Transverse colon (tissue), 4 donors: Measurements from ENCODE around the gene FBN2. TPM values are rescaled to one million over a fixed set of nuclear protein-coding genes. Genes with fewer than 3 reads are reported as not detected.

Experiments used
- DNase-seq: peaks from one replicate; pipeline ENCODE4 v3.0.0-alpha.2; 2019
- H3K27ac ChIP-seq, 4 donors: fragments of 200-600 bp; sonication (generic); 2 replicates each; pipeline ENCODE4 v1.5.1; 2016 to 2018; ENCODE audit warnings: inconsistent platforms in 4 of 4
- H3K27me3 ChIP-seq: fragments of 200-600 bp; sonication (generic); 2 replicates; pipeline ENCODE4 v1.5.1; 2017; ENCODE audit warnings: inconsistent platforms
- H3K36me3 ChIP-seq, 4 donors: fragments of 200-600 bp; sonication (generic); 2 replicates each; pipeline ENCODE4 v1.5.1; 2017 to 2019; ENCODE audit warnings: inconsistent platforms in 4 of 4
- H3K4me1 ChIP-seq, 4 donors: fragments of 200-600 bp; sonication (generic); 2 replicates each; pipeline ENCODE4 v1.5.1; 2017 to 2020; ENCODE audit warnings: inconsistent platforms in 4 of 4
- H3K4me3 ChIP-seq, 4 donors: fragments of 200-600 bp; sonication (generic); 1 replicate in 1 of 4; 2 replicates in 3 of 4; pipeline versions ENCODE4 v1.5.1 to v1.6.1; 2017 to 2019; ENCODE audit warnings: inconsistent platforms in 4 of 4
- H3K9me3 ChIP-seq, 2 donors: fragments of 200-600 bp; sonication (generic); 2 replicates each; pipeline ENCODE4 v1.5.1; 2017 to 2019; ENCODE audit warnings: inconsistent platforms in 2 of 2
- CTCF ChIP-seq, 5 experiments: fragments of 200-600 bp in 3 of 5; fragments of 450-650 bp in 2 of 5; sonication (generic) in 3 of 5; IDR thresholded peaks; 1 replicate in 2 of 5; 2 replicates in 3 of 5; pipeline ENCODE4 v1.5.1; 2016 to 2017; ENCODE audit warnings: antibody characterized with exemption in 5 of 5, inconsistent platforms in 3 of 5, mild to moderate bottlenecking in 2 of 5, moderate library complexity in 1 of 5
- EP300 ChIP-seq: sonication (generic); formaldehyde crosslinking; IDR thresholded peaks from one replicate; pipeline ENCODE4 v1.6.1; 2017; ENCODE audit warnings: antibody characterized with exemption, low read depth
- POLR2A ChIP-seq: fragments of 450-650 bp; IDR thresholded peaks from one replicate; pipeline ENCODE4 v1.6.1; 2016; ENCODE audit warnings: antibody characterized with exemption, mild to moderate bottlenecking, moderate library complexity
- POLR2AphosphoS5 ChIP-seq, 3 donors: sonication (generic); formaldehyde crosslinking; IDR thresholded peaks; one replicate each; pipeline ENCODE4 v1.6.1; 2016; ENCODE audit warnings: antibody characterized with exemption in 3 of 3
- whole genome bisulfite sequencing, 2 donors: methylation state at CpG; one replicate each; pipeline ENCODE4 v1.1.5; 2018; ENCODE audit warnings: low coverage in 1 of 2; 5-methylcytosine and 5-hydroxymethylcytosine counted together
- in situ Hi-C, 4 donors: fragments of 200-750 bp; cut with MboI; loops; one replicate each; pipeline versions ENCODE4 v1.15.0 to v1.15.1; 2017; ENCODE audit warnings: low sequenced_read_pairs in 3 of 4, low pct_ligation_motif_present in 1 of 4, low pct_unique_long_range_greater_than_20kb in 1 of 4
- intact Hi-C: fragments of 100-400 bp; cut with DNase I; formaldehyde crosslinking; loops from one replicate; pipeline ENCODE4 v1.15.1; 2023; ENCODE audit warnings: low total_unique reads
- total RNA-seq, 4 donors: library from RNA; depleted of rRNA; stranded (reverse); fragments of >200 nt; gene quantifications; one replicate each; pipeline ENCODE4 v1.1.0, GENCODE V29; 2016

The FBN2 gene
- total RNA-seq, 4 donors from 2014 or later: 0.79 to 16.1 (median 2.6) TPM

- no peaks in the 10 kb centered on the region for H3K27me3 ChIP-seq
- WGBS, 2 donors: 84 to 85% methylated on average over 6 of the region's 6 CpGs
- in situ Hi-C loops (no loop called here), intact Hi-C loops (no loop called here)
- no peak overlapping the region for H3K27ac ChIP-seq
- TF ChIP-seq POLR2AphosphoS5 (IDR thresholded peaks at IDR 0.05) (no peak), CTCF (IDR thresholded peaks at IDR 0.05) (no peak), POLR2A (no peak), EP300 (no peak)
- H3K4me3 ChIP-seq: no peak overlapping the region
- no peaks in the 10 kb centered on the region for H3K9me3 ChIP-seq
- no peaks in the 10 kb centered on the region for H3K4me1 ChIP-seq
- DNase-seq: no peak
- H3K36me3 ChIP-seq: no peaks in the 10 kb centered on the region
Observed at GRCh38 chr5:128258372-128258771, 279.7 kb downstream of the FBN2 start.

GRCh38 chr5:128257076-128257475, 281.0 kb downstream of the FBN2 start:
- Histone ChIP-seq H3K36me3 (no peaks in the 10 kb centered on the region), H3K27ac (no peak overlapping the region), H3K9me3 (no peaks in the 10 kb centered on the region), H3K4me3 (no peak overlapping the region), H3K4me1 (no peaks in the 10 kb centered on the region), H3K27me3 (no peaks in the 10 kb centered on the region)
- WGBS, 2 donors: 66 to 73% methylated on average over 2 of the region's 2 CpGs
- DNase-seq: no peak
- in situ Hi-C loops: no loop called here
- TF ChIP-seq POLR2AphosphoS5 (IDR thresholded peaks at IDR 0.05) (no peak), CTCF (IDR thresholded peaks at IDR 0.05) (no peak), EP300 (no peak), POLR2A (no peak)
- intact Hi-C loops: no loop called here

GRCh38 chr5:128254789-128255188, 283.3 kb downstream of the FBN2 start:
- no peaks in the 10 kb centered on the region for H3K27me3 ChIP-seq
- no peak for DNase-seq
- intact Hi-C loops: no loop called here
- no peaks in the 10 kb centered on the region for H3K36me3 ChIP-seq
- no peak for TF ChIP-seq EP300
- no peak for TF ChIP-seq CTCF (IDR thresholded peaks at IDR 0.05)
- no peak for TF ChIP-seq POLR2A
- no peak for TF ChIP-seq POLR2AphosphoS5 (IDR thresholded peaks at IDR 0.05)
- H3K27ac ChIP-seq: no peak overlapping the region
- in situ Hi-C loops: no loop called here
- no peaks in the 10 kb centered on the region for H3K4me1 ChIP-seq
- no peaks in the 10 kb centered on the region for H3K9me3 ChIP-seq
- WGBS, 2 donors: 30 to 57% methylated on average over 1 of the region's 1 CpG
- H3K4me3 ChIP-seq: no peak overlapping the region

GRCh38 chr5:128253880-128254279, 284.2 kb downstream of the FBN2 start:
- 93 to 95% methylated on average over 4 to 7 of the region's 7 CpGs for WGBS, 2 donors
- Histone ChIP-seq H3K4me3 (no peak overlapping the region), H3K27ac (no peak overlapping the region), H3K36me3 (no peaks in the 10 kb centered on the region), H3K4me1 (no peaks in the 10 kb centered on the region), H3K9me3 (no peaks in the 10 kb centered on the region), H3K27me3 (no peaks in the 10 kb centered on the region)
- no peak for TF ChIP-seq EP300
- no peak for TF ChIP-seq POLR2AphosphoS5 (IDR thresholded peaks at IDR 0.05)
- no peak for TF ChIP-seq CTCF (IDR thresholded peaks at IDR 0.05)
- no peak for TF ChIP-seq POLR2A
- no peak for DNase-seq
- intact Hi-C loops (no loop called here), in situ Hi-C loops (no loop called here)
